Mammary epithelial cell (primary cell): ENCODE measurements around the gene KLHL29.

ENCODE experiments used
- EZH2 ChIP-seq: IDR thresholded peaks from 2 replicates; pipeline ENCODE4 v1.6.1; 2012; ENCODE audit warnings: low read length, inconsistent platforms, borderline replicate concordance
- TF ChIP-seq, protein P1 (sequence below), 2 donors: IDR thresholded peaks in 1 of 2; conservative IDR thresholded peaks in 1 of 2; 2 replicates each; pipeline ENCODE4 v1.5.1; 2011 to 2012; ENCODE audit warnings: inconsistent platforms in 2 of 2, low read length in 2 of 2, mild to moderate bottlenecking in 2 of 2, control low read depth in 1 of 2, low read depth in 1 of 2; ENCODE audit not compliant: insufficient read depth in 1 of 2; ENCODE audit errors: extremely low read depth in 1 of 2

DNA sequence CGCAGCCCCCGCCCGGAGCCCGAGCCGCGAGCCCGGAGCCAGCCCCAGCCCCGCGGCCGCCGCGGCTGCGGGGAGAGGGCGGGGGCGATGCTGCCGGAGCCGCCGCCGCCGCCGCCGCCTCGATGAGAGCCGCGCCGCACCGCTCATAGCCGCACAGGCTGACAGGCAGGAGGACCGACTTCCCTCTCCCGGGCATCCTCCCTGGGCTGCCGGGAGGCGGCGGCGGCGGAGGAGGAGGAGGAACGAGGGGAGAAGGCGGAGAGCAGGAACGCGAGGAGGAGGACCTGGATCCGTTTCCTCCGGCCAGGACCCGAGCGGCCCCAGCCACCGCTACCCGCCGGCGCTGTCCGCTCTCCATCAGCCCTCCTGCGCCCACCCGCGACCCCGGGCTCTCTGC, 370 bp downstream of the KLHL29 start:
- TF ChIP-seq, protein P1, sequence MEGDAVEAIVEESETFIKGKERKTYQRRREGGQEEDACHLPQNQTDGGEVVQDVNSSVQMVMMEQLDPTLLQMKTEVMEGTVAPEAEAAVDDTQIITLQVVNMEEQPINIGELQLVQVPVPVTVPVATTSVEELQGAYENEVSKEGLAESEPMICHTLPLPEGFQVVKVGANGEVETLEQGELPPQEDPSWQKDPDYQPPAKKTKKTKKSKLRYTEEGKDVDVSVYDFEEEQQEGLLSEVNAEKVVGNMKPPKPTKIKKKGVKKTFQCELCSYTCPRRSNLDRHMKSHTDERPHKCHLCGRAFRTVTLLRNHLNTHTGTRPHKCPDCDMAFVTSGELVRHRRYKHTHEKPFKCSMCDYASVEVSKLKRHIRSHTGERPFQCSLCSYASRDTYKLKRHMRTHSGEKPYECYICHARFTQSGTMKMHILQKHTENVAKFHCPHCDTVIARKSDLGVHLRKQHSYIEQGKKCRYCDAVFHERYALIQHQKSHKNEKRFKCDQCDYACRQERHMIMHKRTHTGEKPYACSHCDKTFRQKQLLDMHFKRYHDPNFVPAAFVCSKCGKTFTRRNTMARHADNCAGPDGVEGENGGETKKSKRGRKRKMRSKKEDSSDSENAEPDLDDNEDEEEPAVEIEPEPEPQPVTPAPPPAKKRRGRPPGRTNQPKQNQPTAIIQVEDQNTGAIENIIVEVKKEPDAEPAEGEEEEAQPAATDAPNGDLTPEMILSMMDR (conservative IDR thresholded peaks at IDR 0.05 in 1 of 2, IDR thresholded peaks at IDR 0.05 in 1 of 2; ENCODE audit: extremely low read depth in 1 of 2, insufficient read depth in 1 of 2, low read depth in 1 of 2, low read length in 2 of 2): no peak
- TF ChIP-seq EZH2: no peak
